ENCODE measurements around the gene ZNF853.

ZNF853 gene

DNA sequence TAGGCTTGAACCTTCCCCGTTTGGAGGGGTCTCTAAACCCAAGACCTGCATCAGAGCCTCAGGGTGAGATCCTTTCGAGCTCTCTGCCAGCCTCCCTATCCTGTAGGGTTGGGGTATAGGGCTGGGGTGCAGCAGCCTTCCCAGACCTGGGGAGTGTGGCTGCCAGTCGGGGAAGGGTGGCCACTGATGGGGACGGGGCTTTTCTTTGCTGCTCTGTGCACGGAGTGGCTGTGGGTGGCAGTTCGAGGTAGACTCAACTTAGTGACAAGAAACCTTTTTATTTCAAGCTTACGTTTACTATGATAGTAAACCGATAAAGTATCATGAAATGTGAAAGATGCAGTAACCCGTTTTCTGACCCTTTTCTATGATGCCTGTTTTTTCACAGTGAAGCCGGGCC is 34.7 kb downstream of the ZNF853 start:
- no peak overlapping the region for H3K27ac ChIP-seq
- TF ChIP-seq, protein P1, sequence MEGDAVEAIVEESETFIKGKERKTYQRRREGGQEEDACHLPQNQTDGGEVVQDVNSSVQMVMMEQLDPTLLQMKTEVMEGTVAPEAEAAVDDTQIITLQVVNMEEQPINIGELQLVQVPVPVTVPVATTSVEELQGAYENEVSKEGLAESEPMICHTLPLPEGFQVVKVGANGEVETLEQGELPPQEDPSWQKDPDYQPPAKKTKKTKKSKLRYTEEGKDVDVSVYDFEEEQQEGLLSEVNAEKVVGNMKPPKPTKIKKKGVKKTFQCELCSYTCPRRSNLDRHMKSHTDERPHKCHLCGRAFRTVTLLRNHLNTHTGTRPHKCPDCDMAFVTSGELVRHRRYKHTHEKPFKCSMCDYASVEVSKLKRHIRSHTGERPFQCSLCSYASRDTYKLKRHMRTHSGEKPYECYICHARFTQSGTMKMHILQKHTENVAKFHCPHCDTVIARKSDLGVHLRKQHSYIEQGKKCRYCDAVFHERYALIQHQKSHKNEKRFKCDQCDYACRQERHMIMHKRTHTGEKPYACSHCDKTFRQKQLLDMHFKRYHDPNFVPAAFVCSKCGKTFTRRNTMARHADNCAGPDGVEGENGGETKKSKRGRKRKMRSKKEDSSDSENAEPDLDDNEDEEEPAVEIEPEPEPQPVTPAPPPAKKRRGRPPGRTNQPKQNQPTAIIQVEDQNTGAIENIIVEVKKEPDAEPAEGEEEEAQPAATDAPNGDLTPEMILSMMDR (IDR thresholded peaks at IDR 0.05): no peak
- TF ChIP-seq ZFX (IDR thresholded peaks at IDR 0.05; ENCODE audit: borderline replicate concordance): no peak

DNA sequence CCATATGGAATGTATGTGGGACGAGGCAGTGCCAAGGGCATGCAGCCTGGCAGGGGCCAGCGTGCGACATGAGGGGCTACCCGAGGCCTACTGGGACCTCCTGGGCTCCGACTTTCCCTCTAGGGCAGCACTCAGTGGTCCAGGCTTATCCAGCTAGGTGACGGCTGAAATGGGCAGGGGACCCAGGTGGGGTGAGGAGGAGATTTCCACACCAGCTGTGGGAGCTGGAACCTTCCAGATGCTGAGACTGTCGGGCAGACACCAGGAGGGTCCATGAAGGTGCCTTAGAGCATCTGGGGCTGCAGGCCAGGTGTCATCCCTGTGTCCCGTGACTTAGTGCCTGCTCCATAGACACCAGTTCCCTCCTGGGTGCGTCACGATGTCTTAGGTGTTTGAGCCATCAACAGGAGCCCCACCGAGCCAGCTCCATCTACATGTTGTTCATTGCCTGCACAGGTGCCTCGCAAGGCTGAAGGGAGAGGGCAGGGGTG is 35.2 kb downstream of the ZNF853 start:
- TF ChIP-seq ZFX (IDR thresholded peaks at IDR 0.05; ENCODE audit: borderline replicate concordance): no peak
- TF ChIP-seq, protein P1 (IDR thresholded peaks at IDR 0.05): no peak
- H3K27ac ChIP-seq: no peak overlapping the region

DNA sequence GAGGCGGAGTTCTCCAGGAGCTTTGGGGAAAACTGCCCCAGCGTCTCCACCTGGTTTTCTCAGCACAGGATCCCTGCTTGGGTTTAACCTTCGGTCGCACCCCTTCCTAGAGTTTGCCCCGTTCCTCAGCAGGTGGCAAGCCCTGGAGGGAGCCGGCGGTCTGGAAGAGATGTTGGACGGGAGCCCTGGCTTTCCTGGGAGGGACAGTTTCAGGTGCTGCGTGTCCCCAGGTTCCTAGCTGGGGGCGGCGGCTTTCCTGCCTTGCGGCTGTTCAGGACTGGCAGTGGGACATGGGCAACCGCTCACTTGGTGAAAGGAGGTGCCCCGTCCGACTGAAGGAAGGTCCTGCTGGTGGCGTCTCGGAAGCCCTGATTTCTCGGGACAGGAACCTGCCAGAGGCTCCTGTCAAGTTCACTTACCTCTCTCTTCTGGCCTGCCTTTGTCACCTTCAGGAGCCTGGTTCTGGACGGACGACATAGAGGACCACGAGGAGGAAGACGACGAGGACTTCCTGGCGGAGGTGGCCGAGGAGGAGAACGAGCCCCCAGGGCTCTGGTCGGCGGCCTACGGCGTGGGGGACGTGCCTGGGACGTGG is 36.5 kb downstream of the ZNF853 start:
- no peak for TF ChIP-seq ZFX (IDR thresholded peaks at IDR 0.05; ENCODE audit: borderline replicate concordance)
- TF ChIP-seq, protein P1 (IDR thresholded peaks at IDR 0.05): no peak
- no peak overlapping the region for H3K27ac ChIP-seq

DNA sequence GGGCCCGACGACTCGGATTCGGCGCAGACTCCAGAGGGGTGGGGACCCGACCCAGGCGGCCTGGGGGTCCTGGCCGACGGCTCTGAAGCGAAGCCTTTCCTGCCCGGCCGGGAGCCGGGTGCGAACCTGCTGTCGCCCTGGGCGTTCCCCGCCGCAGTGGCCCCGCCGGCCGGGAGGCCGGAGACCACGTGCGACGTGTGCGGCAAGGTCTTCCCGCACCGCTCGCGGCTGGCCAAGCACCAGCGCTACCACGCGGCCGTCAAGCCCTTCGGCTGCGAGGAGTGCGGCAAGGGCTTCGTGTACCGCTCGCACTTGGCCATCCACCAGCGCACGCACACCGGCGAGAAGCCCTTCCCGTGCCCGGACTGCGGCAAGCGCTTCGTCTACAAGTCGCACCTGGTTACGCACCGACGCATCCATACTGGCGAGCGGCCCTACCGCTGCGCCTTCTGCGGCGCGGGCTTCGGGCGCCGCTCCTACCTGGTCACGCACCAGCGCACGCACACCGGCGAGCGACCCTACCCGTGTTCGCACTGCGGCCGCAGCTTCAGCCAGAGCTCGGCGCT is 37.1 kb downstream of the ZNF853 start:
- TF ChIP-seq ZFX (IDR thresholded peaks at IDR 0.05; ENCODE audit: borderline replicate concordance): no peak
- TF ChIP-seq, protein P1 (IDR thresholded peaks at IDR 0.05): no peak
- no peak overlapping the region for H3K27ac ChIP-seq

DNA sequence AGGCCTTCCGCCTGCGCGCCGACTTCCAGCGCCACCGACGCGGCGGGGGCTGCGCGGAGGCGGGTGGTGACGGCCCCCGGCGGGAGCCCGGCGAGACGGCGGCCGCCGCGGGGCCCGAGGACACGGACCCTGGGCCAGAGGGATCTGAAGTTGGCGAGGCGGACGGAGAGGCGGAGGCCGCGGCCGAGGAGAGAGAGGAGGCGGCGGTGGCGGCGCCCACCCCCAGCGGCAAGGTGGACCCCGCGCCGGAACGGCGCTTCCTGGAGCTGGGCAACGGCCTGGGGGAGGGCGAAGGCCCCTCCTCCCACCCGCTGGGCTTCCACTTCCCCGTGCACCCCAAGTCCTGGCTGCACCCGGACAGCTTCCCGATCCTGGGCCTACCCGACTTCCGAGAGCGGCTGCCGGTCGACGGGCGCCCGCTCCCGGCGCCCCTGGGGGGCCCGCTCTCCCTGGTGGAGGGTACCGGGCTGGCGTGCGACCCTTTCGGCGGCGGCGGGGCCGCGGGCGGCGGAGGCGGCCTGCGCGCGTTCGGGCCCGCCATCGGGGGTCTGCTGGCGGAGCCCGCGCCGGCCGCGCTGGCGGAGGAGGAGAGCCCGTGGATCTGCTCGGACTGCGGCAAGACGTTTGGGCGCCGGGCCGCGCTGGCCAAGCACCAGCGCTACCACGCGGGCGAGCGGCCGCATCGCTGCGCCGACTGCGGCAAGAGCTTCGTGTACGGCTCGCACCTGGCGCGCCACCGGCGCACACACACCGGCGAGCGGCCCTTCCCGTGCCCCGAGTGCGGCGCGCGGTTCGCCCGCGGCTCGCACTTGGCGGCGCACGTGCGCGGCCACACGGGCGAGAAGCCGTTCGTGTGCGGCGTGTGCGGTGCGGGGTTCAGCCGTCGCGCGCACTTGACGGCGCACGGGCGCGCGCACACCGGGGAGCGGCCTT is 37.9 kb downstream of the ZNF853 start:
- no peak for TF ChIP-seq ZFX (IDR thresholded peaks at IDR 0.05; ENCODE audit: borderline replicate concordance)
- TF ChIP-seq, protein P1 (IDR thresholded peaks at IDR 0.05): no peak
- H3K27ac ChIP-seq: no peak overlapping the region

DNA sequence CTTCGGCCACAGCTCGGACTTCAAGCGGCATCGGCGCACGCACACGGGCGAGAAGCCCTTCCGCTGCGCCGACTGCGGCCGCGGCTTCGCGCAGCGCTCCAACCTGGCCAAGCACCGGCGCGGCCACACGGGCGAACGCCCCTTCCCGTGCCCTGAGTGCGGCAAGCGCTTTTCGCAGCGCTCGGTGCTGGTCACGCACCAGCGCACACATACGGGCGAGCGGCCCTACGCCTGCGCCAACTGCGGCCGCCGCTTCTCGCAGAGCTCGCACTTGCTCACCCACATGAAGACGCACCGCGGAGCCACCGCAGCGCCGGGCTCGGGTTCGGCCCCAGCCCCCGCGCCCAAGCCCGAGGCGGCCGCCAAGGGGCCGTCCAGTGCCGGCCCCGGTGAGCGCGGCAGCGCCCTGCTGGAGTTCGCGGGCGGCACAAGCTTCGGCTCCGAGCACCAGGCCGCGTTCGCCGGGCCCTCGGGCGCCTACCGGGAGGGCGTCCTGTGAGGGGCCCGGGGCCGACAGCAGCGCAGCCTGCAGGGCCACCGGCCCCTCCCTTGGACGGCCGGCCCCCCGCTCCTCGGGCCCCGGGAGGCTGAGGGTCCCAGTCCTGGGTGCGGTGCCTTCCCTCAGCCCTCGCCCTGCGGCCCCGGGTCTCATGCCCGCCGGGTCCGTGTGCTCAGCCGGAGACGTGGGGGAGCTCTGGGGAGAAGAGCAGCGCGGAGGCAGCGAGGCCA is 38.9 kb downstream of the ZNF853 start:
- H3K27ac ChIP-seq: no peak overlapping the region
- TF ChIP-seq, protein P1 (IDR thresholded peaks at IDR 0.05): no peak

Data from 22Rv1 (cell line).